ENCODE measurements around the gene SLC5A10.
"Not testable (repeated sequence)": the region's sequence is repeated elsewhere in the genome, so short reads cannot be mapped to it uniquely, and the experiment has no call there.

SLC5A10 gene

DNA sequence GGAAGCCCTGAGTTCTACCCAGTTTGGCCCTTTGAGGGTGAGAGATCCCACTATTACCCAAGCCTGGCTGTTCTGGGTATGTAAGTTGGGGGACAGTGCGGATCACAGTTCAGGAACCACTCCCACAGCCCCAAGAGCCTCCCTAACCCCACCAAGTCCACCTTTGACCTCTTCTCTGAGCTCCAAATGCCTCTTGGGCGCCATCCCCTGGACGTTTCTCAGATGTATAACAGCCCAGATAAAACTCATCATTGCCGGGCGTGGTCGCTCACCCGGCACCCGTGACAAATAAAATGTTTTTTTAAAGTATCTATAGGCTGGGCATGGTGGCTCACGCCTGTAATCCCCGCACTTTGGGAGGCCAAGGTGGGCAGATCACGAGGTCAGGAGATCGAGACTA, 103.5 kb downstream of the SLC5A10 start:
- DNase-seq = not testable (repeated sequence)

DNA sequence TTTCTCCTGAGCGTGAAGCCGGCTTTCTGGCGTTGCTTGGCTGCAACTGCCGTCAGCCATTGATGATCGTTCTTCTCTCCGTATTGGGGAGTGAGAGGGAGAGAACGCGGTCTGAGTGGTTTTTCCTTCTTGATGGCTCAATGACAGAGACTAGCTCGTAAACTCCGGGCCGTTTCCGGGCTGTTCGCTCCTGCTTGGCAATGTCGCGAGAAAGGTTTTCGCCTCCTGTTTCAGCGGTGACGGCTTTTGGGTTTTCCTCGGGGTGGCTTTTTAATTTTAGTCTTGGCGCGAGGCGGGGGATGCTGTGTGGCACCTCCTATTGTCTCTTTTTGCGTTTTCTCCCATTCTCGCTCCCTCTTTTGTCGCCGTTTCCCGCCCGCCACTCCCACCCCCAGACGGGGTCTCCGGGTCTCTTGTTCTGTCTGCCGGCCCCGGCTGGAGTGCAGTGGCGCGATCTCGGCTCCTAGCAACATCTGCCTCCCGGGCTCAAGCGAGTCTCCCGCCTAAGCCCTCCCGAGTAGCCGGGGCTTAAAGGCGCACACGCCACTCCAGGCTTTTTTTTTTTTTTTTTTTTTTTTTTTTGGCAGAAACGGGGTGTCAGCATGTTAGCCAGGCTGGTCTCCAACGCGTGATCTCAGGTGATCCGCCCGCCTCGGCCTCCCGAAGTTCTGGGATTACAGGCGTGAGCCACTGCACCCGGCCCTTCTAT, 110.2 kb downstream of the SLC5A10 start:
- DNase-seq = peak; percentile 85

DNA sequence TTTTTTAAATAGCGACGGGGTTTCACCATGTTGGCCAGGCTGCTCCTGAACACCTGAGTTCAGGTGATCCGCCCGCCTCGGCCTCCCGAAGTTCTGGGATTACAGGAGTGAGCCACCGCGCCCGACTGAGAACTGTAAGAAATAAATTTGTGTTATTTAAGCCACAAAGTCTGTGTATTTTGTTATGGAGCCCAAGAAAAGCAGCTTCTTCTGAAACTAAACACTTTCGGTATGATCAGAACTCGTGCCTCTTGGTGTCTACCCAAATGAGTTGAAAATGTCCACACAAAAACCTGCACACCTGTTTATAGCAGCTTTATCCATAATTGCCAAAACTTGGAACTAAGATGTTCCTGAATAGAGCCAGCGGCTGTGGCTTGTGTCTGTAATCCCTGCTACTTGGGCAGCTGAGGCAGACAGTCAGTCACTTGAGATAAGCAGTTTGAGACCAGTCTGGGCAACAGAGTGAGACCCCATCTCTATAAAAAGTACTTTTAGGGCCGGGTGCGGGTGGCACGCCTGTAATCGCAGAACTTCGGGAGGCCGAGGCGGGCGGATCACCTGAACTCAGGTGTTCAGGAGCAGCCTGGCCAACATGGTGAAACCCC, 110.9 kb downstream of the SLC5A10 start:
- DNase-seq = not testable (repeated sequence)

DNA sequence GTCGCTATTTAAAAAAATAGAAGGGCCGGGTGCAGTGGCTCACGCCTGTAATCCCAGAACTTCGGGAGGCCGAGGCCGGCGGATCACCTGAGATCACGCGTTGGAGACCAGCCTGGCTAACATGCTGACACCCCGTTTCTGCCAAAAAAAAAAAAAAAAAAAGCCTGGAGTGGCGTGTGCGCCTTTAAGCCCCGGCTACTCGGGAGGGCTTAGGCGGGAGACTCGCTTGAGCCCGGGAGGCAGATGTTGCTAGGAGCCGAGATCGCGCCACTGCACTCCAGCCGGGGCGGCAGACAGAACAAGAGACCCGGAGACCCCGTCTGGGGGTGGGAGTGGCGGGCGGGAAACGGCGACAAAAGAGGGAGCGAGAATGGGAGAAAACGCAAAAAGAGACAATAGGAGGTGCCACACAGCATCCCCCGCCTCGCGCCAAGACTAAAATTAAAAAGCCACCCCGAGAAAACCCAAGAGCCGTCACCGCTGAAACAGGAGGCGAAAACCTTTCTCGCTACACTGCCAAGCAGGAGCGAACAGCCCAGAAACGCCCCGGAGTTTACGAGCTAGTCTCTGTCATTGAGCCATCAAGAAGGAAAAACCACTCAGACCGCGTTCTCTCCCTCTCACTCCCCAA, 111.5 kb downstream of the SLC5A10 start:
- DNase-seq = peak; percentile 89

DNA sequence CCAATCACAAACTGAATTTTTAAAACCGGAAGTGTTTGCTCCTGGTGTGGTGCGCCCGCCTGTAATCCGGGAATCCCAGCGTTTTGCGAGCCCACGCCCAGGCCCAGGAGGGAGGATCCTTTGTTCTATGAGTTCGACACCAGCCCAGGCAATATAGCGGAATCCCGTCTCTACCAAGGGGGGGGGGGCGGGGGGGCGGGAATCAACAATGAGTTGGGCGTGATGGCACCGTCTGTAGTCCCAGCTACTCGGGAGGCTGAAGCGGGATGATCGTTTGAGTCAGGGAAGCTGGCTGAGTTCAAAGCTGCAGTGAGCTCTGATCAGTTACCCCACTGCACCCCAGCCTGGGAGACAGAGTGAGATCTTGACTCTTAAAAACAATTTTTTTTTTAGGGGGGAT, 112.4 kb downstream of the SLC5A10 start:
- DNase-seq = not testable (repeated sequence)

DNA sequence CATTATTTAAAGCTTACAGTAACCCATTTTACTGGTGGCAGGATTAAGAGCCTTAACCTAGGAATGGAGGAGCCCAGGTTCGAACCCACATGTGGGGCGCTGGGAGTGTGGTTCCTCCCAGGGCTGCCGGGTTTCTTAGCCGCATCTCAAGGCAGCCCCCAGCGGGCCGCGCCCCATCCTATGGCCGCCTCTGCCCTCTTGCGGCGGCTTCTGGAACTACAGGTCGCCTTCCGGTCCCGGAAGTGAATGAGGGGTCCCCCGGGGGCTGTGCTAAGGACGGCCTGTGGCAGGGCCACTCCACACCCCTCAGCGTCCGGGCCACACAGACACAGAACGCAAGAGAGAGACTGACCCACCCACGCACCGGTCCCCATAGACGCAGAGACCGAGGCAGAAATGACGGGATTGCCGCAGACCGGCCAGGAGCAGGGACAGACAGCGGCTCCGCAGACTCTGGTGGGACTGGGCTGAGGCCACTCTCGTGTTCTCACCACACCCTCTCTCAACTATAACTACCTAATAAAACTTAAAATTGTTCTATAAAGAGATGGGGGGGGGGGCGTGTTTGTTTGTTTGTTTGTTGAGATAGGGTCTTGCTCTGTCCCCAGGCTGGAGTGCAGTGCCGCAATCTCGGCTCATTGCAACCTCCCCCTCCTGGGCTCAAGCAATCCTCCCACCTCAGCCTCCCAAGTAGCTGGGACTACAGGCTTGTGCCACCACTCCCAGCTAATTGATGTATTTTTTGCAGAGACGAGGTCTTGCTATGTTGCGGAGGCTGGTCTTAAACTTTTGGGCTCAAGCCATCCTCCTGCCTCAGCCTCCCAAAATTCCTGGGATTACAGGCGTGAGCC, 118.6 kb downstream of the SLC5A10 start:
- DNase-seq = not testable (repeated sequence)
